Large intestine (tissue), 3 donors: Measurements from ENCODE around the gene CYP24A1. TPM values are rescaled to one million over a fixed set of nuclear protein-coding genes. Genes with fewer than 3 reads are reported as not detected.
A peak's percentile ranks its signal among the peaks of the same experiment; 100 is the strongest.
"Not testable (repeated sequence)": the region's sequence is repeated elsewhere in the genome, so short reads cannot be mapped to it uniquely, and the experiment has no call there.

Experiments used
- DNase-seq, 2 donors: peaks; one replicate each; pipeline versions ENCODE4 v3.0.0 to v3.0.0-alpha.2; 2013
- H3K27ac ChIP-seq: one replicate; pipeline ENCODE4 v1.5.1; 2013; ENCODE audit warnings: low read length
- H3K27me3 ChIP-seq: 2 replicates; pipeline ENCODE4 v1.6.1; 2013; ENCODE audit warnings: low read length; ENCODE audit not compliant: control insufficient read depth, insufficient read depth
- H3K36me3 ChIP-seq: 2 replicates; pipeline ENCODE4 v1.6.1; 2013; ENCODE audit warnings: low read length; ENCODE audit not compliant: control insufficient read depth, insufficient read depth
- H3K4me1 ChIP-seq: one replicate; pipeline ENCODE4 v1.6.1; 2013; ENCODE audit warnings: low read length; ENCODE audit not compliant: control insufficient read depth, insufficient read depth
- H3K4me3 ChIP-seq: one replicate; pipeline ENCODE4 v1.5.1; 2013; ENCODE audit warnings: low read length
- H3K9me3 ChIP-seq: one replicate; pipeline ENCODE4 v1.6.1; 2013; ENCODE audit warnings: mild to moderate bottlenecking, low read depth, low read length, moderate library complexity; ENCODE audit not compliant: control insufficient read depth
- WGBS: methylation state at CpG from one replicate; pipeline ENCODE4 v1.1.5; 2013; ENCODE audit warnings: low lambda C conversion rate; ENCODE audit not compliant: insufficient coverage; 5-methylcytosine and 5-hydroxymethylcytosine counted together
- polyA plus RNA-seq: library from polyadenylated mRNA; unstranded; fragments of 120-200 nt; gene quantifications from one replicate; pipeline ENCODE4 v1.2.1, GENCODE V29; 2013

The CYP24A1 gene
- polyA plus RNA-seq, 1 donor, result not detected

GRCh38 chr20:54132612-54133433 is 41.0 kb downstream of the CYP24A1 start:
- Histone ChIP-seq H3K9me3 (no peaks in the 10 kb centered on the region), H3K27ac (no peak overlapping the region), H3K4me3 (no peak overlapping the region), H3K36me3 (no peaks in the 10 kb centered on the region), H3K4me1 (peaks cover 3% of the 10 kb centered on the region), H3K27me3 (peaks cover 11% of the 10 kb centered on the region)
- 0% methylated on average over 1 of the region's 6 CpGs for WGBS
- peak; percentile 38 to 47 for DNase-seq

- Histone ChIP-seq H3K4me1 (peaks cover 3% of the 10 kb centered on the region), H3K9me3 (no peaks in the 10 kb centered on the region), H3K27me3 (peaks cover 8% of the 10 kb centered on the region), H3K27ac (no peak overlapping the region), H3K4me3 (no peak overlapping the region), H3K36me3 (no peaks in the 10 kb centered on the region)
- 83% methylated on average over 3 of the region's 8 CpGs for WGBS
- DNase-seq, result no peak
Observed at GRCh38 chr20:54131675-54132611, 41.8 kb downstream of the CYP24A1 start.

- not testable (repeated sequence) for H3K36me3 ChIP-seq, H3K27me3 ChIP-seq, H3K27ac ChIP-seq, DNase-seq, H3K4me1 ChIP-seq, H3K4me3 ChIP-seq, H3K9me3 ChIP-seq
- WGBS, result no CpG with 5 or more reads among the region's 4 CpGs
Observed at GRCh38 chr20:54131125-54131524, 42.7 kb downstream of the CYP24A1 start.

- WGBS, result 100% methylated on average over 3 of the region's 3 CpGs
- no peaks in the 10 kb centered on the region for H3K36me3 ChIP-seq
- H3K4me1 ChIP-seq, result peaks cover 3% of the 10 kb centered on the region
- H3K27me3 ChIP-seq, result peaks cover 2% of the 10 kb centered on the region
- no peak overlapping the region for H3K4me3 ChIP-seq
- no peaks in the 10 kb centered on the region for H3K9me3 ChIP-seq
- H3K27ac ChIP-seq, result no peak overlapping the region
- no peak for DNase-seq
Observed at GRCh38 chr20:54129350-54129749, 44.4 kb downstream of the CYP24A1 start.

- H3K4me1 ChIP-seq, result peaks cover 2% of the 10 kb centered on the region
- H3K27ac ChIP-seq, result no peak overlapping the region
- no peaks in the 10 kb centered on the region for H3K36me3 ChIP-seq
- H3K27me3 ChIP-seq, result peaks cover 2% of the 10 kb centered on the region
- WGBS, result 100% methylated on average over 1 of the region's 7 CpGs
- H3K4me3 ChIP-seq, result no peak overlapping the region
- DNase-seq, result no peak
- no peaks in the 10 kb centered on the region for H3K9me3 ChIP-seq
Observed at GRCh38 chr20:54127855-54128574, 45.8 kb downstream of the CYP24A1 start.

GRCh38 chr20:54126806-54127655 is 46.8 kb downstream of the CYP24A1 start:
- no peak overlapping the region for H3K4me3 ChIP-seq
- no peaks in the 10 kb centered on the region for H3K4me1 ChIP-seq
- WGBS, result no CpG with 5 or more reads among the region's 3 CpGs
- H3K36me3 ChIP-seq, result no peaks in the 10 kb centered on the region
- H3K9me3 ChIP-seq, result no peaks in the 10 kb centered on the region
- peaks cover 2% of the 10 kb centered on the region for H3K27me3 ChIP-seq
- no peak overlapping the region for H3K27ac ChIP-seq
- DNase-seq, result no peak

- H3K4me3 ChIP-seq, H3K36me3 ChIP-seq, DNase-seq, H3K4me1 ChIP-seq, H3K27me3 ChIP-seq, H3K9me3 ChIP-seq, H3K27ac ChIP-seq: not testable (repeated sequence)
- WGBS, result 100% methylated on average over 1 of the region's 12 CpGs
Observed at GRCh38 chr20:54126328-54126727, 47.5 kb downstream of the CYP24A1 start.

GRCh38 chr20:54123587-54124180 is 50.1 kb downstream of the CYP24A1 start:
- Histone ChIP-seq H3K27me3 (no peaks in the 10 kb centered on the region), H3K36me3 (no peaks in the 10 kb centered on the region), H3K4me3 (no peak overlapping the region), H3K9me3 (no peaks in the 10 kb centered on the region), H3K27ac (no peak overlapping the region), H3K4me1 (no peaks in the 10 kb centered on the region)
- WGBS, result no CpG with 5 or more reads among the region's 11 CpGs
- DNase-seq, result peak; percentile 33 to 34

- no peaks in the 10 kb centered on the region for H3K36me3 ChIP-seq
- H3K4me1 ChIP-seq, result no peaks in the 10 kb centered on the region
- H3K4me3 ChIP-seq, result no peak overlapping the region
- DNase-seq, result no peak
- H3K27ac ChIP-seq, result no peak overlapping the region
- H3K27me3 ChIP-seq, result no peaks in the 10 kb centered on the region
- no CpG with 5 or more reads among the region's 10 CpGs for WGBS
- H3K9me3 ChIP-seq, result no peaks in the 10 kb centered on the region
Observed at GRCh38 chr20:54122681-54123586, 50.9 kb downstream of the CYP24A1 start.
